SIG-M5 (cell line): ENCODE measurements around the gene ACTMAP.
"Not testable (repeated sequence)": the region's sequence is repeated elsewhere in the genome, so short reads cannot be mapped to it uniquely, and the experiment has no call there.

ENCODE experiments used
- DNase-seq: peaks from one replicate; lab custom pipeline; 2025; lab: John Stamatoyannopoulos, UW

Gene ACTMAP, protein sequence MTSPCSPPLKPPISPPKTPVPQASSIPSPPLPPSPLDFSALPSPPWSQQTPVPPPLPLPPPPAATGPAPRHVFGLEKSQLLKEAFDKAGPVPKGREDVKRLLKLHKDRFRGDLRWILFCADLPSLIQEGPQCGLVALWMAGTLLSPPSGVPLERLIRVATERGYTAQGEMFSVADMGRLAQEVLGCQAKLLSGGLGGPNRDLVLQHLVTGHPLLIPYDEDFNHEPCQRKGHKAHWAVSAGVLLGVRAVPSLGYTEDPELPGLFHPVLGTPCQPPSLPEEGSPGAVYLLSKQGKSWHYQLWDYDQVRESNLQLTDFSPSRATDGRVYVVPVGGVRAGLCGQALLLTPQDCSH

GRCh38 chr19:40750058-40750873 lies at the start of gene ACTMAP:
ACTMAP (minus strand) TSS chr19:40750477; CDS start chr19:40749803, 674 bp downstream.
- DNase-seq = peak; percentile 92

DNA sequence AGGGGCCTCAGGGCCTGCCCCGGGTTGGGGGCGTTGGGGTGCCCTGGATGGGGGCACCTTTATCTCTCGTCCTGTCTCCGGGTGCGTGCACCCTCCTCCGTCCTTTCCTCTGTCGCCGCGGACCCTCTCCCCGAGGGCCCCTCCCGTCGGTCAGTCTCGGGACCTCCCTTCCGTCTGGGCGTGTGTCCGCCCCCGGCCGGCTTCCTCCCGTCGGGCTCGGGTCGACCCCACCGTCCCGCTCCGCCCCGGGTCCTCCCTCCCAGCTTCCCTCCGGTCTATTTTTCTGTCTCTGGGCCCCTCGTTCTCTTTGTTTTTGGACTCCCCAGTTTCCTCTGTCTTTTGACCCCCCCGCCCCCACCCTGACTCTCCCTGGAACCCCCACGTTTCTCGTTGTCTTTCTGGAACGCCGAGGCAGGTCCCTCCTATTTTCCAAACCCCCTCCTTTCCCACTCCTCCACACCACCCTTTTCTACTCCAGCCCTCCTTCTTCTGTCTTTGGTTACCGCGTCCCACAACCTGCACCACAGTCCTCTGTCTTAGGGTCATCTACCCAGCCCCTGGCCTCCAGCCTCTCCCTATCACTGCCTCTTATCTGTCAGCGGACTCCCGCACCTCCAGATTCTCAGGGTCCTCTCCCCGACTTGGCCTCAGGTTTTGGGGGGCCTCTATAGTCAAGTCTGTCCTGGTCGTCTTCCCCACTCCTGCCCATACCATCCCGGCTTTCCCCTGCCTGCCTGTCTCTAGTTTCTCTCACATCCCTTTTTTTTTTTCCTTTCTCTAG lies 49.5 kb upstream of the ACTMAP start:
- DNase-seq = no peak

DNA sequence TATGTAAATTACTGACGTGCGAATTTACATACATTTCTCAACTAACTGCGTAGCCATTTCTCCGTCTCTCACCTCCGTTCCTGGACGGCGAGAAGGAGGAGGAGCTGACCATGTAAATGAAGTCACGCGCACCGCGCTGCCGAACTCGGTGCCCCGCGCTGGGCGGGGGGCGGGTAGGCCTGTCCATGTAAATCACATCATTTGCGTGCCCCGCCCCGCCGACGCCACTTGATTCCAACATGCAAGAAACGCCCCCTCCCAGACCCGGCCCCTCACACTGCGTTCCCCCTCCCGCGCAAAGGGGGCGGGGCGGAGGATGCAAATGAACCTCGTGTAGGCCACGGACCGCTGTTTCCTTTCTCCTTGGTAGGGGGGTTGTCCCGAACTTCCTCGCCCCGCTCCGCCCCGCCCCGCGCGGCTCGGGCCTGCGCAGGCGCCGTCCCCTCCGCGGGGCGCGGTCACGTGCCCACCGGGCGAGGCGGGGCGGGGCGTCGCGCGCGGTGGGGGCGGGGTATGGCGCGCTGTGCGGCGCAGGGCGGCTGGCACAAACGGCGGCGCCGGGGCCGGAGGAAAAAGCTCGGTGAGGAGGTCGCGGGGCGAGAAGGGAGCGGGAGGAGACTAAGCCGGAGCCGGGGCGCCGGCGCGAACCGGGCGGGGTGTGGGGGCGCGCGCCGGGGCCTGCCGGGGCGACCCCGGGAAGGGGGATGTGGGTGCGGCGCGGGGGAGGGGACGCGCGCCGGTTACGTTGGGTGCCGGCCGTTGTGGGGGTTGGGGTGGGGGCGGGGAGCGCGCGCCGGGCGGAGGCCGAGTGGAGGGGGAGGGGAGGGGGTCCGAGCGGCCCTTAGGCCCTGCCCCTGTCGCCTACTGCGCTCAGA lies 48.6 kb upstream of the ACTMAP start, which contains the start of gene EGLN2:
TSS of gene EGLN2 (plus strand) at position 509 of the 875 bp plus-strand sequence. CDS start 1,382 bp downstream, outside the sequence.
- peak; percentile 93 for DNase-seq

DNA sequence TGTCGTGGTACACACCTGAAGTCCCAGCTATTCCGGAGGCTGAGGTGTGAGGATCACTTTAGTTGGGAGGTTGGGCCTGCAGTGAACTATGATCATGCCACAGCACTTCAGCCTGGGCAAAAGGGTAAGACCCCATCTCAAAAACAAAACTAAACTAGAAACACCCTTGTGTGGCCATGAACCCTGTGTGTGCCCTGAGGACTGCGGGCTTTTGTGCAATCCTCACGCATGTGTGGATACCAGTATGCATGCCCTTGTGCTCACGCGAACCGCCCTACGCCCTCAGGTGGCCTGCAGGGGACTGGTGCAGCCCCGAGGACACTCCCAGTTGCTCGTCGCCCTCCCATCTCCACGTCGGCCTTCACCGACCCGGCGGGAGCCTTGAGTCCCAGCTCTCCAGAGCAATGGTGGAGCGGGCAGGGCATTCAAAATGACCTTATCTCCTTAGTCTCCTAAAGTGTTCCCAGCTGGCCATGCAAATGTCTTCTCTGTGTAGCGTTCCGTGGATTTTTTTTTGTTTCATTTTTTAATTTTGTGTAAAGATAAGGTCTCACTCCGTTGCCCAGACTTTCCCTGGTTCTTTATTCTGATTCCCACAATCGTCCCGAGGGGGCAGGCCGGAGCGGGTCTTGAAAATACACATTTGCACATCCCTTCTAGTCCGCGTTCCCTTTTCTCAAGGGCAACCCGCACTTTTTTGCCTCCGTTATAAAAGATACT lies 47.8 kb upstream of the ACTMAP start:
- DNase-seq = no peak

DNA sequence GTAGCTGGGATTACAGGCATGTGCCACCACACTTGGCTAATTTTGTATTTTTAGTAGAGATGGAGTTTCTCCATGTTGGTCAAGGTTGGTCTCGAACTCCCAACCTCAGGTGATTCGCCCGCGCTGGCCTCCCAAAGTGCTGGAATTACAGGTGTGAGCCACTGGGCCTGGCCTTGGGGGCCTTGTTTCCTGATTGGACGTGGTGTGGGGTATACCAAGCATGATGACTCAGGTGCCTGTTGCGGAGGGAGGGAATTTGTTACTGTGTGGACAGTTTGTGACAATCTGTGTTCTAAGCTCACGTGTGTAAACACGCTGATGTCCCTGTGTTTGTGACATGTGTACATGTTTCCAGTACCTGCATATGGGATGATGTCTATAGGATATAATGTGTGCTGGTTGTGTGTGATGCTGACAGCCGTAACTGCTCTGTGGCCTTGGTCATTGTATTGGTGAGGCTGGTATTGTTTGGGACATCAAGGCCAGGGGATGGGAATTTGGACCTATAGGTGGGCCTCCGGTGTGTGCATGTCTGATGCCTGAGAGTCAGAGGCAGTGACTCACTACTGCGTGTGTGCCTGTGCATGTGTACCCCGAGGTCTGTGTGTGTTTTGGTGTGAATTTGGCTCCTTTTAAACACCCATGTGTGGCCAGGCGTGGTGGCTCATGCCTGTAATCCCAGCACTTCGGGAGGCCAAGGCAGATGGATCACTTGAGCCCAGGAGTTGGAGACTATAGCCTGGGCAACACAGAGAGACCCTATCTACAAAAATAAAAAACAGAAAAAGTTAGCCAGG lies 47.1 kb upstream of the ACTMAP start:
- DNase-seq = no peak

DNA sequence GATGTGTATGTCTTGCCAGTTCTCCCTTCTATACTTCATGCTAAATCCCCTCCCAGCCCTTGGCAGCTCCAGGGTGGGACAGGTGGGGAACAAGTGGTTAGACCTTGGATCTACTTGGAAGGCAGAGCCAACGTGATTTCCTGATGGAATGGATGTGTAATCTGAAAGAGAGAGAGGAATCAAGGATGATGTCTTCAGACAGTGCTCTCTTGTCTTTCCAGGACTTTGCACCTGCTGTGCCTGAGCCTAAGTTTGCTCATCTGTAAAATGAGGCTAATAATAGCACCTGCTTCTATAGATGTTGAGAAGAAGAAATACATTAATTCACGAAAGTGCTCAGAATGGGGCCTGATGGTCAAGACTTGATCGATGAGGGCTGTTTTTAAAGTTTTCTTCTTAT lies 41.7 kb upstream of the ACTMAP start:
- no peak for DNase-seq

DNA sequence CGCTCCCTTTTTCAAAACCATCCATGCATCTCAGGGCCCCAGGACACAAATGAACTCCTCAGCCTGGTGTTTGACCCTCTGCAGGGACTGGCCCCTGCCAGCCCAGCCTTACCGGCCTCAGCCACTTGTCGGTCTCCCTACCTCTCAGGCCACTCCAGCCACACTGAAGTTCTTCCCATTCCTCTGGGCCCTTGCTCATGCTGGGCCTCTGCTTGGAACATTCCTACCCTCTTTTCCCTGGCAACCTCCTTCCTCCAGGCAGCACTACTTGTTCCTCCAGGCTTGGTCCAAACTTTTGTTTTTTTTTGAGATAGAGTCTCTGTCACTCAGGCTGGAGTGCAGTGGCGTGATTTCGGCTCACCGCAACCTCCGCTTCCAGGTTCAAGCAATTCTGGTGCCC lies 41.1 kb upstream of the ACTMAP start:
- DNase-seq = no peak

DNA sequence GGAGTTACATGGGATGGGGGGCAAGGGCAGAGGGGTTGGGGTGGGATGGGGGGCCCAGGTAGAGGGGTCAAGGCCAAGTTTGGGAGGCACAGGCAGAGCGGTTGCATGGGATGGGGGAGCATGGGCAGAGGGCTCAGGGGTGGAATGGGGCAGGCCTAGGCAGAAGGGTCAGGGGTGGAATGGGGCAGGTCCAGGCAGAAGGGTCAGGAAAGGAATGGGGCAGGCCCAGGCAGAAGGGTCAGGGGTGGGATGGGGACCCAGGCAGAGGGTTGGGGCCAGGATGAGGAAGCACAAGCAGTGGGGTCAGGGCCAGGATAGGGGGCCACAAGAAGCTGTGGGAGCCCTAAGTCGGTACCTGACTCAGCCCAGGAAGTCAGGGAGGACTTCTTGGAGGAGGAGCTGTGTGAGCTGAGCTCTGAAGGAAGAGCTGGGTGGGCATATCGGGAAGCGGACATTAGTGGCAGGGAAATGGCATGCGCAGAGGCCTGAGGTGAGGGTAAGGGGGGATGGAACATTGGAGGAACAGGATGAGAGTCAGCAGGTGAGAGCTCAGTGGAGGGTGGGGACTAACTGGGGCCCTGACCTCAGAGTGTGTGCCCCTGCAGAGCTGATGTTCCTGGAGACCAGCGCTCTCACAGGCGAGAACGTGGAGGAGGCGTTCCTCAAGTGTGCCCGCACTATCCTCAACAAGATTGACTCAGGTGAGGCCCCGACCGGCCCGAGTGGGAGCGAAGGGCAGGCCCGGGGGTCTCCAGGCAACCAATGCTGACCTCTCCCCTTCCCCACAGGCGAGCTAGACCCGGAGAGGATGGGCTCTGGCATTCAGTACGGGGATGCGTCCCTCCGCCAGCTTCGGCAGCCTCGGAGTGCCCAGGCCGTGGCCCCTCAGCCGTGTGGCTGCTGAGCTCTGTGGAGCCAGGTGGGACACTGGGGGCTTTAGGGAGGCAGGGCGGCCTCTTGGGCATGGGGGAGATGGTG lies 36.1 kb upstream of the ACTMAP start:
- no peak for DNase-seq

- DNase-seq = no peak
Measured at GRCh38 chr19:40785526-40785925, 35.2 kb upstream of the ACTMAP start.

- DNase-seq = not testable (repeated sequence)
Measured at GRCh38 chr19:40784146-40784545, 33.9 kb upstream of the ACTMAP start.

DNA sequence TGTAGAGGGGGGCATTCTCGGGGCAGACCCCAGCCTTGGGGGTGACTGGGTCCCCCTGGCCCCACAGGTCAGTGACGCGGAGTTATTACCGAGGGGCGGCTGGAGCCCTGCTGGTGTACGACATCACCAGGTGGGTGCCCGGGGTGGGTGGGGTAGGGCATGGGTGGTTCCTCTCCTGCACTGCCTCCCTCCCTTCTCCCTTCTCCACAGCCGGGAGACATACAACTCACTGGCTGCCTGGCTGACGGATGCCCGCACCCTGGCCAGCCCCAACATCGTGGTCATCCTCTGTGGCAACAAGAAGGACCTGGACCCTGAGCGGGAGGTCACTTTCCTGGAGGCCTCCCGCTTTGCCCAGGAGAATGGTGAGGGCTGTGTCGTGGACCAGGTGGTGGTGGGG lies 33.4 kb upstream of the ACTMAP start:
- no peak for DNase-seq

GRCh38 chr19:40781140-40781539 lies 30.9 kb upstream of the ACTMAP start:
- DNase-seq = no peak

- DNase-seq = no peak
Measured at GRCh38 chr19:40780582-40780981, 30.3 kb upstream of the ACTMAP start.

GRCh38 chr19:40778706-40779284 lies 28.5 kb upstream of the ACTMAP start:
- no peak for DNase-seq

- DNase-seq = peak; percentile 93
Measured at GRCh38 chr19:40777937-40778705, 27.8 kb upstream of the ACTMAP start, which contains the start of gene RAB4B. RAB4B (plus strand) TSS chr19:40778247; CDS start chr19:40778376, 129 bp downstream.

GRCh38 chr19:40777645-40777936 lies 27.3 kb upstream of the ACTMAP start:
- DNase-seq = no peak

GRCh38 chr19:40776932-40777644 lies 26.8 kb upstream of the ACTMAP start:
- DNase-seq = peak; percentile 93
